OCI-LY7 (cell line): ENCODE results near the gene SLC37A2. TPM values are rescaled to one million over a fixed set of nuclear protein-coding genes. Genes with fewer than 3 reads are reported as not detected.

ENCODE experiments used
- BruUV-seq: library from RNA; stranded (reverse); fragments of 400-500 nt; replicated peaks from 2 replicates; lab custom pipeline; 2021; lab: Mats Ljungman, UMichigan
- CTCF ChIA-PET: fragments of 300-600 bp; sonication (Branson Sonifier 250); formaldehyde crosslinking; loops from one replicate; lab custom pipeline; 2022; ENCODE audit warnings: antibody characterized with exemption; ENCODE audit not compliant: unreplicated experiment; lab: Charles Lee
- POLR2A ChIA-PET: fragments of 300-600 bp; sonication (Branson Sonifier 250); formaldehyde crosslinking; loops from one replicate; lab custom pipeline; 2022; ENCODE audit warnings: antibody characterized with exemption; lab: Charles Lee
- DNase-seq: peaks from one replicate; pipeline ENCODE4 v3.0.0-alpha.2; 2015; ENCODE audit warnings: low spot score
- H2AFZ ChIP-seq: fragments of 200-600 bp; sonication (generic), shearing (Covaris generic); 2 replicates; pipeline ENCODE4 v1.6.1; 2014; ENCODE audit warnings: mild to moderate bottlenecking, antibody characterized with exemption, low read length, moderate library complexity
- H3K27ac ChIP-seq: fragments of 200-600 bp; sonication (generic); 2 replicates; pipeline ENCODE4 v1.5.1; 2014; ENCODE audit warnings: mixed run types, low read depth, mild to moderate bottlenecking, moderate library complexity, low read length, inconsistent platforms; ENCODE audit not compliant: poor library complexity, severe bottlenecking
- H3K36me3 ChIP-seq: fragments of 200-600 bp; sonication (generic); 2 replicates; pipeline ENCODE4 v1.6.1; 2014; ENCODE audit warnings: mild to moderate bottlenecking, antibody characterized with exemption, low read length, moderate library complexity, mixed read lengths; ENCODE audit not compliant: insufficient read depth
- H3K4me1 ChIP-seq: fragments of 200-600 bp; sonication (generic); 2 replicates; pipeline ENCODE4 v1.5.1; 2014; ENCODE audit warnings: mild to moderate bottlenecking, low read length; ENCODE audit not compliant: insufficient read depth, poor library complexity, severe bottlenecking
- H3K4me2 ChIP-seq: fragments of 200-600 bp; sonication (generic); 2 replicates; pipeline ENCODE4 v1.6.1; 2014; ENCODE audit warnings: mild to moderate bottlenecking, low read length
- H3K4me3 ChIP-seq: fragments of 200-600 bp; sonication (generic); 2 replicates; pipeline ENCODE4 v1.5.1; 2014; ENCODE audit warnings: mild to moderate bottlenecking, low read depth, low read length; ENCODE audit not compliant: poor library complexity, severe bottlenecking
- H3K79me2 ChIP-seq: fragments of 200-600 bp; sonication (generic); 2 replicates; pipeline ENCODE4 v1.6.1; 2016; ENCODE audit warnings: low read depth, mild to moderate bottlenecking, low read length, moderate library complexity, mixed read lengths; ENCODE audit not compliant: insufficient read depth
- H3K9me2 ChIP-seq: fragments of 200-600 bp; sonication (generic); 2 replicates; pipeline ENCODE4 v1.6.1; 2016; ENCODE audit warnings: mild to moderate bottlenecking, low read length, mixed read lengths; ENCODE audit not compliant: insufficient read depth
- H3K9me3 ChIP-seq: fragments of 200-600 bp; sonication (generic); 2 replicates; pipeline ENCODE4 v1.6.1; 2014; ENCODE audit warnings: mild to moderate bottlenecking, mixed run types, low read length, mixed read lengths
- H4K20me1 ChIP-seq: fragments of 200-600 bp; sonication (generic); 2 replicates; pipeline ENCODE4 v1.6.1; 2014; ENCODE audit warnings: mild to moderate bottlenecking, antibody characterized with exemption, low read length, moderate library complexity, mixed read lengths; ENCODE audit not compliant: insufficient read depth
- EZH2phosphoT487 ChIP-seq: fragments of 200-600 bp; sonication (generic); IDR thresholded peaks from 2 replicates; pipeline ENCODE4 v1.6.1; 2018; ENCODE audit warnings: low read depth, borderline replicate concordance, mild to moderate bottlenecking, mixed run types, antibody characterized with exemption, low read length, moderate library complexity, mixed read lengths
- intact Hi-C: fragments of 100-400 bp; cut with micrococcal nuclease; formaldehyde crosslinking; loops from one replicate; pipeline ENCODE4 v1.10.0; 2022; ENCODE audit not compliant: unreplicated experiment
- total RNA-seq, 2 experiments: library from RNA; depleted of rRNA in 1 of 2; stranded (reverse); fragments of >200 nt in 1 of 2; shearing (Covaris generic) in 1 of 2; gene quantifications; 2 replicates each; pipeline ENCODE4 v1.2.3, GENCODE V29; 2014 to 2022
- TF ChIP-seq, protein P1 (sequence below): fragments of 200-600 bp; sonication (generic); conservative IDR thresholded peaks from 2 replicates; pipeline ENCODE4 v1.5.1; 2014; ENCODE audit warnings: mild to moderate bottlenecking, antibody characterized with exemption, low read length, moderate library complexity, mixed read lengths

Gene SLC37A2
- total RNA-seq, 2 experiments from 2014 or later: 0.57 to 0.93 TPM

GRCh38 chr11:125072218-125072960, 9.3 kb downstream of the SLC37A2 start:
- peaks cover 45% of the 10 kb centered on the region for H3K4me1 ChIP-seq
- ChIA-PET POLR2A (interaction anchor here (0.8 to 1.3 kb wide), 9 partner anchors 8 to 112 kb away, joined by 3 to 4 read pairs (median 4); partner anchors contain the start of gene TMEM218), CTCF (interaction anchor here (0.8 to 1.4 kb wide), 4 partner anchors 15 to 118 kb away, joined by 3 to 7 read pairs (median 4); no protein-coding TSS in a partner anchor)
- peak overlapping the region; percentile 77 for H3K4me2 ChIP-seq
- peak overlapping the region; percentile 64 for H3K27ac ChIP-seq
- H3K9me2 ChIP-seq: no peaks in the 10 kb centered on the region
- H3K36me3 ChIP-seq: no peaks in the 10 kb centered on the region
- BruUV-seq: no TSS peak
- H3K9me3 ChIP-seq: no peaks in the 10 kb centered on the region
- H3K4me3 ChIP-seq: peak overlapping the region; percentile 31
- H2AFZ ChIP-seq: peak overlapping the region; percentile 72; the same call in 1 of the 2 replicates
- no peaks in the 10 kb centered on the region for H3K79me2 ChIP-seq
- intact Hi-C loops: loop anchor here (2.0 to 5.0 kb wide), 2 partner anchors 40 to 118 kb away; partner anchors contain the start of genes CCDC15 and TMEM218
- TF ChIP-seq, protein P1, sequence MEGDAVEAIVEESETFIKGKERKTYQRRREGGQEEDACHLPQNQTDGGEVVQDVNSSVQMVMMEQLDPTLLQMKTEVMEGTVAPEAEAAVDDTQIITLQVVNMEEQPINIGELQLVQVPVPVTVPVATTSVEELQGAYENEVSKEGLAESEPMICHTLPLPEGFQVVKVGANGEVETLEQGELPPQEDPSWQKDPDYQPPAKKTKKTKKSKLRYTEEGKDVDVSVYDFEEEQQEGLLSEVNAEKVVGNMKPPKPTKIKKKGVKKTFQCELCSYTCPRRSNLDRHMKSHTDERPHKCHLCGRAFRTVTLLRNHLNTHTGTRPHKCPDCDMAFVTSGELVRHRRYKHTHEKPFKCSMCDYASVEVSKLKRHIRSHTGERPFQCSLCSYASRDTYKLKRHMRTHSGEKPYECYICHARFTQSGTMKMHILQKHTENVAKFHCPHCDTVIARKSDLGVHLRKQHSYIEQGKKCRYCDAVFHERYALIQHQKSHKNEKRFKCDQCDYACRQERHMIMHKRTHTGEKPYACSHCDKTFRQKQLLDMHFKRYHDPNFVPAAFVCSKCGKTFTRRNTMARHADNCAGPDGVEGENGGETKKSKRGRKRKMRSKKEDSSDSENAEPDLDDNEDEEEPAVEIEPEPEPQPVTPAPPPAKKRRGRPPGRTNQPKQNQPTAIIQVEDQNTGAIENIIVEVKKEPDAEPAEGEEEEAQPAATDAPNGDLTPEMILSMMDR: no peak
- no peak for TF ChIP-seq EZH2phosphoT487
- H4K20me1 ChIP-seq: no peaks in the 10 kb centered on the region
- peak; percentile 89 for DNase-seq

- H3K9me2 ChIP-seq: no peaks in the 10 kb centered on the region
- no peaks in the 10 kb centered on the region for H3K79me2 ChIP-seq
- peak overlapping the region; percentile 31 for H3K4me3 ChIP-seq
- BruUV-seq: no TSS peak
- H2AFZ ChIP-seq: peak overlapping the region; percentile 72; the same call in 1 of the 2 replicates
- no peak for TF ChIP-seq EZH2phosphoT487
- TF ChIP-seq, protein P1: no peak
- no peak for DNase-seq
- no peaks in the 10 kb centered on the region for H3K36me3 ChIP-seq
- peak overlapping the region; percentile 64 for H3K27ac ChIP-seq
- CTCF ChIA-PET: interaction anchor here (0.8 to 1.4 kb wide), 4 partner anchors 14 to 119 kb away, joined by 3 to 7 read pairs (median 4); no protein-coding TSS in a partner anchor
- H3K9me3 ChIP-seq: no peaks in the 10 kb centered on the region
- POLR2A ChIA-PET: interaction anchor here (0.8 to 1.3 kb wide), 6 partner anchors 9 to 112 kb away, joined by 3 to 4 read pairs (median 4); partner anchors contain the start of gene TMEM218
- H3K4me1 ChIP-seq: peaks cover 45% of the 10 kb centered on the region
- H4K20me1 ChIP-seq: no peaks in the 10 kb centered on the region
- peak overlapping the region; percentile 77 for H3K4me2 ChIP-seq
- intact Hi-C loops: loop anchor here (2.0 to 5.0 kb wide), 2 partner anchors 39 to 118 kb away; partner anchors contain the start of genes CCDC15 and TMEM218
Measured at GRCh38 chr11:125072961-125073590, 10.0 kb downstream of the SLC37A2 start.
